Stimulated activated CD4-positive, alpha-beta T cell treated with anti-CD3 and anti-CD28 coated beads, TNF-alpha, amount 100 ng/mL, for 4 hours (primary cell): ENCODE measurements around the gene RUVBL1.

Source experiments
- DNase-seq, 3 experiments: peaks; one replicate each; pipeline ENCODE4 v3.0.0-alpha.2; 2020; ENCODE audit warnings: low read depth in 3 of 3

The RUVBL1 gene

DNA sequence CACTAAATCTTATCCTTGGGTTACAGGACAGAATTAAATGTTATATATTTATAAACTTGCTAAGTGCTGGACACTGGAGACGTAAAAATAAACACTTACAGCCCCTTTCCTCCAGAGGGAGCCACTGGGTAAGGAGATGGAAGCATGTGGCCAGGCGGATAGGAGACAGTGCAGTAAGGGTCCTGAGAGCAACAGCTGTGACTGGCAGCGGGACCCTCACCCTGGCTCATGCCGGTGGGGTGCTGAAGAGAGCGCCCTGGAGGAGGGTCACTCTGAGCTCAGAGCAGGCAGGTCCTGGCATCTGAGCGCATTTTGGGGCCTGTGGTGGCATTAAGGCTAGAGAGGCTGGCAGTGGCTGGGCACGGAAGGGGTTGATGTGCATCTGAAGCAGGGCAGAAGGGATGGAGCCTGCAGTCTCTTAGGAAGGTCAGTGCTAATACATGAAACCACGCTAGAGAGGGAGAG lies 55.4 kb downstream of the RUVBL1 start:
- DNase-seq = no peak

DNA sequence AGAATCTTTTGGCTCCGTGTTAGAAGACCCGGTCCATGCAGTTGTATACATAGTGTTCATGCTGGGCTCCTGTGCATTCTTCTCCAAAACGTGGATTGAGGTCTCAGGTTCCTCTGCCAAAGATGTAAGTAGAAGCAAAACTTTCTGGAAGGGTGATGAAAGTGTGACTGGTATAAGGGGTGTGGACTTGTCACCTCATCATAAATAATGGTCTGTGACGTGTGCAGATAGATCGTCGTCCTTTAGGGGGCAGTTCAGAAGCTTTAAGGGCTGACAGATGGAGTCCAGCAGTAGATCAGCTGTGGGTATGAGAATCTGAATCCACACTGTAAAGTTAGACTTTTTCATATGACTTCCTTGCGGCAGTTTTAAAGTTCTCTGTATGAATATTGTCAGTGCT lies 56.1 kb downstream of the RUVBL1 start:
- DNase-seq = no peak

DNA sequence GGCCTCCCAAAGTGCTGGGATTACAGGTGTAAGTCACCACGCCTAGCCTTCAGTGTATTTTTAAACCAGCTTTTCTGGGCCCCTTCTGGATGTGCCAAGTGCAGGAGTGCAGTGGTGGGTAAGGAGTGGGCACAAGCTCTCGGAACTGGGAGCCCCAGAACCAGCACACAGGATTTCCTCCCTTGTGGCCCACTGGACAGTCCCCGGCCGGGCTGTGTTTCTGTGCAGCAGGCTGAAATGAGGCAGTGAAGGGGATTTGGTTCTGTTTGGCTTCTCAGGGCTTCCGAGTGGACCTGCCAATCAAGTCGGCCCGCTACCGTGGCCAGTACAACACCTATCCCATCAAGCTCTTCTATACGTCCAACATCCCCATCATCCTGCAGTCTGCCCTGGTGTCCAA lies 56.9 kb downstream of the RUVBL1 start:
- DNase-seq = no peak

DNA sequence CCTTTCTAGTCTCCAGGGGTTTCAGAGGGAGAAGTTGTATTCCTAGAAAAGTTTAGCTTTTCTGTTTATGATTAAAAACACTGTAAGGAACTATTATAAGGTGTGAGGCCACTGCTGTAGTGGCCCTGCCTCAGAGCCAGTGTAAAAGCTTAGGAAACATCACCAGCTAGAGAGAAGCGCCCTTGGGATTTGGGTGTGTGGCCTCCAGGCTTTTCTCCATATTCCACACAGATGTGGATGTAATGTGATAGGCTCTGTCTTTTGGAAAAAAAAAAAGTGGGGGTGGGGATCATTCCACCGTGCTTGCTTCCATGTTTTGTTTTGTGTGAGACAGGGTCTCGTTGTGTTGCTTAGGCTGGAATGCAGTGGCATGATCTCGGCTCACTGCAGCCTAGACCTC lies 57.5 kb downstream of the RUVBL1 start:
- DNase-seq = no peak

DNA sequence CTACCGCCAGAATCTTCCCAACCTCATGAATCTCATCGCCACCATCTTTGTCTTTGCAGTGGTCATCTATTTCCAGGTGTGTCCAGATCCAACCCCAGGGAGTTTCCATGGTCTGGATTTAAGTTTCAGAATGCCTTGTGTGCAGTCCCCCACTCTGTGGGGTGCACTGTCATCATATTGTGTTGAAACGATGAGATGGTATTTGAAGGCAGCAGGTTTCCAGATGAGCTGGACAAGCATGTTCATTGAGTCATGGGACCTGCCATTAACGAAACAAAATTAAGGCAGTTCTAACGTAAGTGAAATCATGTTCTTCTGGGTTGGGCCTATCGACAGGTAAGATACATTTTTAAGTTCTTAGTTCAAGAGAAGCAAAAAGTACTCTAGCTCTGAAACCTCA lies 58.6 kb downstream of the RUVBL1 start:
- no peak for DNase-seq

DNA sequence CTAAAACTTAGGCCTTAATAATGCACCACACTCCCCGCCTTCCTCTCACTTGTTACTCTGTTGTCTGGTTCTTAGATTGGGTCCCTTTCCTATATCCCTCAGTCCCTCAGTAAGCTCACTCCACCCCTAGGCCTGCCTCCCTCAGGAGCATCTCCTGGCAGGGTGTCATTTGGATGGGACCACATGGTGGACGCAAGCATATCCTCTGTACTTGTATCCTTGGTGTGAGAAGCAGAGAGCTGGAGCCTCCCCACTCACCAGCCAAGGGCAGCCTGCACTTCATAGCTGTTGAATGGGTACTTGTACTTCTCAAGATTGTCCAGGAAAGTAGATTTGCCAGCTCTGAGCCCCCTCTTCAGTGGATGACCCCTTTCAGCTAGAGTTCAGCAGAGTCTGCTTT lies 59.7 kb downstream of the RUVBL1 start:
- DNase-seq = no peak

DNA sequence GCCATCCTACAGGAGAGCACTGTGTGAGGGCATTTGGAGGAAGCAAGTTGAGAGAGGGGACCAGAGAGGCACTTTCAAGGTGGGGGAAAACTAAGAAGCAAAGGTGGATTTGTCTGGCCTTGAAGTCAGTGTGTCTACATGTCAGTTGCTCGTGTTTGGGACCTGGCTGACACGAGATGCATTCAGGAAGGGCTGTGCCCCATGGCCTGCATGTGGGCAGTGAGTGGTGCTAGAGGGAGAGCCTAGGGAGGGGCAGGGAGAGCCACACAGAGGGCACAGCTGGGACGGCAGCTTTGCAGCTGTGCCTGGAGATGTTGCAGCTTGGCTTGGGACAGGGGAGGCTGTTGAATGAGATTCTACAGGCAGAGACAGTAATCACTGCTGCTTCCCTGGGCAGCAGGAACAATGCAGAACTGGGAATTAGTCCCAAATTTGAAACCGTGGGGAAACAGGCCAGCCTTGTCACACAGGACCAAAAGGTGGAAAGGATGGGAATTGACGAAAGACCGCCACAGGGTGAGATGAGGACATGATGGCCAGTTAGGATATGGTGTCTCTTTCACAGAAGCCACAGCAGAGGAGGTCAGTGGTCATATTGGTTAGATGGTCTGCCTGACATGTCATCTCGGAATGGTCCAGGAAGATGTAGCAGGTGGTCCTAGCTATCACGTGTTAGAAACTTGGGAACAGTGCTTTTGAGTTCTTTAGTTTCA lies 61.4 kb downstream of the RUVBL1 start:
- DNase-seq = no peak

DNA sequence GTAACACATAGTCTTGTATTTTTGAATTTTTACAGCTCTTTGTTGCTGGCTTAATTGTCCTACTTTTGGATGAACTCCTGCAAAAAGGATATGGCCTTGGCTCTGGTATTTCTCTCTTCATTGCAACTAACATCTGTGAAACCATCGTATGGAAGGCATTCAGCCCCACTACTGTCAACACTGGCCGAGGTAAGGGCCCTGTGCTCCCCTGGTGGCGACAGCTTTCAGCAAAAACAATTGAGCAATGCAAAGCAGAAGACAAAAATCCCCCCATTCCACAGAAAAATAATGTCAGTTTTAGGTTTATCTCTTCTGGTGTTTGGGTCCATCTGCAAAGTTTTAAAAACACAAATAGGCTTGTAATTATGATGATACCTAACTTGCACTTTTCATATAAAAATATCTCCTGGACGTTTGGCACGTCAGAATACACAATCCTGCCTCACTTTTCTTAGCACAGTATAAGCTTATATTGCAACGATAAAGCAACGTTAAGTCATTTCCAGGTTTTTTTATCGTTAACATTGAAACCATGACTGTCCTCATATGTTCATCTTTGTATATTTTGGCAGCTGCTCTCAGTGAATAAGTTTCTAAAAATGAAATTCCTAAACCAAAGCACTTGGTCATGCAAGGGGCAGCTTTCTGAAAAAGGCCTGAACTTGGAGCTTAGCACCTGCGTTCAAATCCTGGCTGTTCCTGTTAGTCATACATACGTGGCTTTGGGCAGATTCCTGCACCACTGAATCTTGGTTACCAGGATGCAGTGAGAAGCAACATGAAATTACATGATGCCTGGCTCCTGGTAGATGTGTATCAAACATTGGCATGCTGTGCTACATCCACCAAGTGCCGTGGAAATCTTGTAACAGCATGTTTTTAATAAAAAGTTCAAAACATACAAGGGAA lies 62.9 kb downstream of the RUVBL1 start:
- no peak for DNase-seq

DNA sequence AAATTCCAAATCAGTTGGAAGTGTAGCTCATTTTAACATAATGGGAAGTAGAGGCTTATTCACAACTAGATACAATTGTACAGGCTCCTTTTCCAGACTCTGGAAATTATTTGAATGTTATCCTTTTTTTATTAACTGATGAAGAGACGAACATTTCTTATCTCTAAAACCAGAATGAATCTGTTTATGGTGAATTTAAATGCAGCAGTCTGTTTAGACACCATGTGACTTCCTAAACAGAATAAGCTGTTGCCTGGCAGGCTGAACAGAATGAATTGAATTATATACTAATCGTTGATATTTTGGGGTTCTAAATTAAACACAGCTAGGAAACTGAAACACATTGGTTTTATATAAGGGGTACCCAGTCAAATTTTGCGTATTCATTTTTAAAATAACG lies 67.4 kb downstream of the RUVBL1 start:
- DNase-seq = no peak

DNA sequence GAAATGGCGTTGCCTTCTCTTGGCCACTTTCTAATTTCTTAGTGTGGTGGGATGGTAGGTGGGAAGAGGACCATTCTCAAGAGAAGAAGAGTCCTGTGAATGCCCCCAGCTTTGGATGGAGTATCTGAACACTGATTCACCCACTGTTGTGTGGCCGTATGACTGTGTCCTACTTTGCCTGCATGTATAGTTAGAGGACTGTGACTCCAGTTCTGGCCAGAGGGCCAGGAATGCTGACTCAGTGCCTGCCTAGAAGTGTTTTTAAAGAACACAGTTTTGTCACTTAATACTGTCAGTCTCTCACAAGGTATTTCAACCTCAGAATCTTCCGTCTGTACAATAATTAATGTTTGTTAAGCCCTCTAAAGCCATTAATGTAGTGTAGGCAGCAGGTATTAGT lies 69.2 kb downstream of the RUVBL1 start:
- no peak for DNase-seq

DNA sequence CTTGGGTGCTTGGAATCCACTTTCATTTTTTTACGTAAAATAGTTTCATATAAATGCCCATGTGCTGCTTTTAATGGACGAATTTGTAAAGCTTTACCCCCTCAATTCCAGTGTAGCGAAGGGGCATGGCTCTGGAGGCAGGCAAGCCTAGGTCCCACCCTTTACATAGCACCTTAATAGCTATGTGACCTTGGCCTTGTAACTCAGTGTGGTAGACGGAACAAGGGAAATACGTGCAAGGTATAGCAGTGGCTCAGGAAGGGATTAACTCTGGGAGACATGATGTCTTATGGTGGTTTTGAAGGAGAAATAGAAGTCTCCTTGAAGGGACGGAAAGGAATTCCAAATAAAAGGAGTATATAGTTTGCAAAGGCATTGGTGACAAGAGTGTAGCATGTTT lies 70.0 kb downstream of the RUVBL1 start:
- DNase-seq = no peak

DNA sequence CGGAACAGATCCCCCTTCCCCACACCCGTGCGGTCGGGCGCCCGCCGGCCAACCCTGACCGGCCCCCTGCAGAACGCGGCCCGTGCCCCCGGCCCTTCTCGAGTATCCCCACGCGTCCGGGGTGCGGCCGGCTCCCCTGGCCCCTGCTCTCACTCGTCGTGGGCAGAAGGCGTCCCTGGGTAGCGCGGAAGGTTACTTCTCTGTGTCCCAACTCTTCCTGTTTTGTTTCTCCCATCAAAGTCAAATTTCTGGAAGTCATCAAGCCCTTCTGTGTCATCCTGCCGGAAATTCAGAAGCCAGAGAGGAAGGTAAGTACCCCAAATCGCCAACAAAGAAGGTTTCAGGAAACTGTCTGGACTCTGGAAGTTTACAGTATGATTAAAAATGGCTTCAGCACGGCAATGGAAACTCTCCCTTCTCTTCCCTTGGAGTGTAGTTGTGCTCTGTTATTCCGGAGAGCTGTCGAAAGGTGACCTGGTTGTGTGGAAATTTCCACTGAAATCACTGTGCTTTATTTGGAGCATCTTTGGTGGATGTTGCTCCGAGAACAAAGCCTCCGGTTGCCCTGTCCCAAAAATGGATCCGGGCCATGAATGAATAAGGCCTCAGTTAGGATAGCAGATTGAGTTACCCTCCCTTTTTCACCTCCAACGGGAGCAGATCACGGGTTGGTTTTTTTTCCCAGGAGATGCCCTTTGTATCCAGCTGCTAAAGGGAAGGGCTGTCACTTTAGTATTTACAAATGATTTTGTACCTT lies 70.8 kb downstream of the RUVBL1 start:
- DNase-seq = no peak

DNA sequence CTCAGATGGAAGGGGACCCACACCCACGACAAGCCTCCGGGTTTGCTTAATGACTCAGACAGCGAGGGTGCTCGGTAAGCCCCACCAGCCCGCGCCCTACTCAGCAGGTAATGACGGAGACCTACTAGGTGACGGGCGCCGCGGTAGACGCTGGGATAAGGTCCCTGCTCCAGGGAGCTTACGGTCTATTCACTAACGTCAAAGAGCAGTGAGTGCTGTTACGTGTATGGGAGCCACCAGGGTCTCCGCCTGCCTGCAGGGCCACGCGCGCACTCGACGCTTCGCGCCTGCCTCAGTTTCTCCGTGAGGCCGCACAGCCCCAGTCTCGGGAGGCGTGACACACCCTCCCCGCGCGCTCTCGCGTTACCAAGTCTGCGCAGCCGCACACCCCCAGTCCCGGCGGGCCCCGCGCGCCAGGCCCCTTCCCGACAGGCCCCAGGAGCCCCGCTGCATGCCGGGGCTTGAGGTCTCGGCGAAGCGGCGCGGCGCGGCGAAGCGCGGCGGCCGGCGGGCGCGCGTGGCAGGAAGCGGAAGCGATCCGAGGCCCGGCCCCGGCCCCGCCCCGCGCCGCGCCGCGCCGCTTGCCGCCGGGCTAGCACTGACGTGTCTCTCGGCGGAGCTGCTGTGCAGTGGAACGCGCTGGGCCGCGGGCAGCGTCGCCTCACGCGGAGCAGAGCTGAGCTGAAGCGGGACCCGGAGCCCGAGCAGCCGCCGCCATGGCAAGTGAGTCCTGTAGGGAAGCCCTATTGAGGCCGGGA lies 71.6 kb downstream of the RUVBL1 start, which contains the start of gene SEC61A1:
SEC61A1 (plus strand) TSS at position 601 of the 758 bp plus-strand sequence; CDS start at position 717, 116 bp downstream.
- peak; percentile 90 to 93 (median 92) for DNase-seq

DNA sequence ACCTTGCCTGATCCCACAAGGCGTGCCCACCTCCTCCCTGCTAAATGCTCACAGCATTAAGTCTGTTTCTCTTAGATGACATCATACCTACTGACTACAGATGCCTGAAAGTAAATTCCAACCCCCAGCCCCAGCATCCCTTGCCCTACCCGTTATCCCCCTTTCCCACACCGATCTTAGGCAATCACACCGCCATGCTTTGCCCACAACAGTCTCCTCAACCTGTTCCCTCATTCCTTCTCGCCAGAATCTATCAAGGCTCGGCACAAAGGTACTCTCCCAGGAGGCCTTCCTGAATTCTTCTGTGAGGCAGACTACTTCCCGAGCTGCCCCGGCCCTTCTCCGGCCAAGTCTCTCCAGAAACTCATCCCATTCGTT lies 72.2 kb downstream of the RUVBL1 start:
- DNase-seq = no peak

DNA sequence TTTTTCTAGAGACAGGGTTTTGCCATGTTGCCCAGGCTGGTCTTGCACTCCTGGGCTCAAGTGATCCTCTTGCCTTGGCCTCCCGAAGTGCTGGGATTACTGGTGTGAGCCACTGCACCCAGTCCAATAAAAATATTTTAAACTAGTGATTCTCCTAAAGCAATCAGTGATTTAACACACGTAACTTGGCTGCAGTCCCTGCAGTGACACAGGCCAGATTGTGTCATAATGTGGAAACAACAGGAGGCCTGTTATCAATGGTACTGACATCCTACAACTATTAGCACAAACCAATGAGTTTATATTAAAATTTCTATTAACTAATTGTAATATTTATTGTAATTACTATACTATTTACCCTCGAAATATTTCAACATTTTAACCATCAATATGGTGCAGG lies 73.0 kb downstream of the RUVBL1 start:
- no peak for DNase-seq

DNA sequence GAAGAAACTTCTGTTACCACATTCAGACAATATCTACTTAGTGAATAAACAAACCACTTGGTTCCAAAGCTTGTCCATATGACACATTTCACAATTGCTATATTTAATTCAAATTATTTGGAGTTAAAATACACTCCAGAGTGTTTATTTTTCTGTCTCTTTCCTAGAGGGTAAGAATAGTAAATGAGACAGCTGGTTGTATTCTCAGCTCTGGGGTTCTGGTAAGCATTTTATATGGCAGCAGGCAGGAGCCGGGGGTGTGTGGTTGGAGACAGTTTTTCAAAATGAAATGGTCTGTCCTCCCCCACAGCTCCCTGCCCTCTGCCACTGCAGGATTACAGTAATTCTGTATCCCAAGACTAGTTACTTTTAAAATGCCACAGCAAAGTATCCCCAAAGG lies 82.3 kb downstream of the RUVBL1 start:
- DNase-seq = no peak

DNA sequence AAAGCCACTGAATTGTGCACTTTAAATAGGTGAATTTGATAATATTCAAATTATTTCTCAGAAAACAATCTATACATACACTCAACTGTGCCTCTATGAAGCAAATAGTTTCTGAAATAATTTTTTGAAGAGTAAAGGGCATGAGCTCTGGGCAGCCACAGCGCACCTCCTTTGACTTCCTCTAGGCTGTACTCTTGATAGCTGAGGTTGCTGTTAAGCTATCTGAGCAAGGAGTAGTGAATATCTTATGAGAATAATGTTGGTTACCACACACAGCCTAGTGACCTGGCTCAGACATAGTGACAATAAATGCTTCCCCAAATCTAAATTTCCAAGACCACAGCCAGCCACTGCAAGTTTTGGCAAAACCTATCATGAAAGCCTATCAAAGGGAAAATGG lies 83.0 kb downstream of the RUVBL1 start:
- DNase-seq = no peak

DNA sequence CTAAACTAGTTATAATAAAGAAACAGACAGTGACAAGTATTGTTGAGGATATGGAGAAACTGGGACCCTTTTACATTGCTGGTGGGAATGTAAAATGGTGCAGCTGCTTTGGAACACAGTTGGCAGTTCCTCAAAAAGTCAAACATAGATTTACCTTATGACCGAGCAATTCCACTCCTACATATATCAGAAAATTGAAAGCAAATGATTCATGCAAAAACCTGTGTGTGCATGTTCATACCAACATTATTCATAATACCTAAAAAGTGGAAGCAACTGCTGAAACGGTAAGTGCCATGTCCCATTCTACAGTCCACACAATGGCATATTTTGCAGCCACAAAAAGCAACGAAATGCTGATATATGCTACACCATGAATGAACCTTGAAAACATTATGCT lies 83.6 kb downstream of the RUVBL1 start:
- no peak for DNase-seq

DNA sequence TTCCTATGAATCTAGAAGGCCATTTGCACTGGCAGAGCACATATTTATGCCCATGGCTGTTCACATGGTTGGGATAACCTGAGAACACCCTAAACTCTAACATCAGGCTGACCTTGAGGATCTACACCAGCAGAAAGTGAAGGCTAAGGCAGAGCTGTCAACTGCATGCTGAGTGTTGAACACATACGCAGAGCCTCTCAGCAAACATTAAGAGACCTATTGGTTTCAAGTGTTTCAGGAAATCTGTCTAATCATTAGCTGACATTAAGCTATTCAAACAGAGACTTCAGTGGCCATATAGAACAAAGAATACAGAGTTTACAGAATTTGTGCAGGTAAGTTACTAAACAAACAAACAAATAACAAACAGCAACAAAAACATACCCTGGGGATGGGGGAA lies 87.5 kb downstream of the RUVBL1 start:
- DNase-seq = no peak

DNA sequence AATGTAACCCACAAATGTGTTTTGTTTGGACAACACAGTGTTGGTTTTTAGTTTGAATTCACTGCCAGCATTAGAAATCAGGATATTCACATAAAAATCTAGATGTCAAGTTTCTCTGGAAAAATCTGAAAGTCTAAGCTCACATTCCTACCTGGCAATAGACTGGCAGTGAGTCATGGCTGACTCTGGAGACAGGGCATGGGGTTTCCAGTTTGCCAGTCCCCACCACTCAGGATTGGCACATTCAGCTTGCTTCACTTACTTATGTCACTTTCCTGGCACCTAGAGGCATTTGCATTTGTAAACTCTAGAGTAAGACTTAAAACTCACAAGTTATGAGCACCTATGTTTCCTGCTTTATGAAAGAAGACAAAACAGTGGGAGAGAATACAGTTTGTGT lies 90.5 kb downstream of the RUVBL1 start:
- DNase-seq = no peak
